GM21367 (cell line): ENCODE results near the gene SCN8A.

Experiments
- ATAC-seq: cut with Tn5 transposase; IDR thresholded peaks from one replicate; pipeline ENCODE4 v1.9.1; 2021; ENCODE audit not compliant: unreplicated experiment

The SCN8A gene

DNA sequence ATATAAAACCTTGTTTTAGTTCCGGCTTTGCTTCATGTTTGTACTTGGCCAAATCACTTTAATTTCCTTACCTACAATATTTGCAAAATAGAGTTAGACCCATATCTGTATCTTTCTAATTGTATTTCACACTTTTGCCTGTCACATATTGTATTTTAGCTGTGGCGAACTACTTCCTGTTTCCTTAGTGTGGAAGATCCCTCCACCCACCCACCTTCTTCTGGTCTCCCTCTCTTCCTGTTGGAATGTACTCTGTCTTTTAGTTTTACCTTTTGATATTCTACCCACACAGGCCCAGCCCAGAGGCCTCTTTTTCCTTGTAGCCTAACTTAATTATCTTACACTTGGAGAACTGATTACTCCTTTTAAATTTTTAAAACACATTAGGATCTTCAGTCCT lies 78.2 kb downstream of the SCN8A start:
- no peak for ATAC-seq

GRCh38 chr12:51669996-51670395 lies 79.0 kb downstream of the SCN8A start:
- no peak for ATAC-seq

DNA sequence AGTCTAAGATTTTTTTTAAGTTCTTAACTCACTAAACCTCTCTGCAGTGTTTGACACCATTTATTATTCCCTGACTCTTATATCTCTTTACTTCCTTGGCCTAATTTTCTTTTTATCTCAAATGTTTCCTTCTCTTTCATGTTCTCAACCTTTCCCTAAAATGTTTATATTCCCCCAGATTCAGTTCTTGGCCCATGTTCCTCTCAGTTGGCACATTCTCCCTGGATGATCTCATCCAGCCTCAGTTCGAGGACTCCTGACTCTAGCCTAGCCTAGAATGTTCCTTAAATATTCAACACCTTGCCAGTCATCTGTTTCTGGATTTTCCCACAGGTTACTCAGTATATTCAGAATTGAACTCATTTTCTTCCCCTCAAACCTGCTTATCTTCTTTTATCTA lies 81.3 kb downstream of the SCN8A start:
- ATAC-seq = no peak

DNA sequence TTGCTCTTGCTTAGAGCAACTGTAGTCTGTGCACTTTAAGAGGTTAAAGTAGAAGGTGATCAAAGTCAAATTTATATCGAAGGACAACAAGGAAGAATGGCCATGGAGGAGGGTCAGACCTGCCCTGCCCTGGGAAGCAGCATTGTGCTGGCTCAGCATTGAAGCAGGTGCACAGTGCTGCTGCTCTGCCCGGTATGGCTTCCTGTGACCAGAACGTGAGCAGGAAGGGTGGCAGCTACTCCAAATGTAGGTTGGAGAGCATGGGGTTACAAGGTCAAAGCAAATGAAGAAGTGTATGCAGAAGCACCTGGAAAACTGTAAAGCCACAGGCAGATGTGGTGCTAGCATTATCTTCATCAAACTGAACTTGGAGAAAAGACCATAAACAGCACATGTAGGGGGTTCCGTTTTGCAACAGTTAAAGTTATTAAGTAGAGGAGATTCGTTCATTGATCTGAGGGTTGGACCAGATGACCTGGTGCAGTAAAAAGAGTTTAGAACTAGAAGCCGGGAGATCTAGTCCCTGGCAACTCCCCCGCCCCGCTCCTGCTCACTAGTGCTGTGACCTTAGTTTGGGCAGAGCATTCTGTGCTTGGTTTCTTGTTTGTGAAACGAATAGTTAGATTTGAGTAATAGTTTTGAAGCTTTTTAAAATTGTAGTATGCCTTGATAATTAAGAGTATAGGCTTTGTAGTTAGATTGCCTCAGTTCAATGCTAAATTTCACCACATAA lies 84.2 kb downstream of the SCN8A start:
- no peak for ATAC-seq

DNA sequence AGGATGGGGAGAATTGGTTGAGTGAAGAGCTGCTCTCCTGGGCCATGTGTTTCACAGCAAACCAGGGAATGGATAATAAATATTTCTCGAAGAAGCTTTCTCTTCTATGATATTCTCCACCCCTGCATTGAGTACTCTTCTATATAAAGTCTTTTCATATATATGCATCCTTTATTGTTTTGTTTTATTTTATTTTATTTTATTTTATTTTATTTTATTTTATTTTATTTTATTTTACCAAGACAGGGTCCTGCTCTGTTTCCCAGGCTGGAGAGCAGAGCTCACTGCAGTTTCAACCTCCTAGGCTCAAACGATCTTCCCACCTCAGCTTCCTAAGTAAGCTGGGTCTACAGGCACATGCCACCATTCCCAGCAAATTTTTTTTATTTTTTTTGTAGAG lies 85.8 kb downstream of the SCN8A start:
- ATAC-seq = no peak

DNA sequence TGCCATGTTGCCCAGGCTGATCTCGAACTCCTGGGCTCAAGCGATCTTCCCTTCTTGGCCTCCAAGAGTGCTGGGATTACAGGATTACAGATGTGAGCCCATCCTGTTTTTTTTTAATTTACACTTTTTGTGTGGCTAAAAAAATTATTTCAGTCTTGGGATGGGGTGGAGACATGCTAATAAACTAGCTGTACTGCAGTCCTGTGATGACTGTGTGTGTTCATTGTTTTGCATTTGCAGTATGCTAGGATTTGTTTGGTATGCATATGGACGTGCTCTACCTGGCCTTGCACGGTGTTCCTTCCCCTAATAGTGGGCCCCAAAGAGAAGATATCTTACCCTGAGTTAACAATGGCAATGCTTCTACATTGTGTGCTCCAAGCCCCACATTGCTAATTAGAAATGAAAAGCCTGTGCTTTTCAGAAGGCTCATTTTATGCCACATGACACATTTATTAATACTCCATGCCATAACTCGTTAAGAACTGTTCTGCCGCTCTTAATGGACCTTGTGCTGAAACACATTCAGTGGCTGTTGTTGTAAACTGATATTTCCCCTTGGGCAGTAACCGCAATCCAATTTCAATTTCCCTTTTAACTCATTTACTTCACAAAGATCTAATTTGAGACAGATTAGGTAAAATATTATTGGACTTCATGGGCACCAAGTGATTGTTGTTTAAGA lies 86.4 kb downstream of the SCN8A start:
- no peak for ATAC-seq

GRCh38 chr12:51678086-51678724 lies 87.2 kb downstream of the SCN8A start:
- ATAC-seq = no peak

- ATAC-seq = no peak
These were observed 91.9 kb downstream of the SCN8A start for GRCh38 chr12:51682981-51683380.

- no peak for ATAC-seq
These were observed 92.8 kb downstream of the SCN8A start for GRCh38 chr12:51683763-51684357.

- no peak for ATAC-seq
These were observed 95.7 kb downstream of the SCN8A start for GRCh38 chr12:51686727-51687126.

DNA sequence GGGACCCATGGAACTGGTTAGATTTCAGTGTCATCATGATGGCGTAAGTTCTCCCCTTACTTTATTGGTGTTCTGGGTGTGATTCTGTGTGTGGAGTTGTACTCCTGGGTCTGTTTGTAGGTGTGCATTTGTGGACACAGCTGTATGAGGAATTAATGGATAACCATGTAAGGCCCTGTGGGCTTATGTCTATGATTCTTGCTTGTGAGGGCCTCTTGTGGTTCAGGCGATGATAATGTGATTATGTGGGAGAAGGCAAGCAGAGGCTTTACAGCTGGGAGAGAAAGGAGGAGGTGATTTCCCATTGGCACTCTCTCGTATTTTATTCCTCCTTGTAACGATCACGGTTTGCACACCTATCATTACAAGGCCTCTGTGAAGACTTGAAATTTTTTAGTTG lies 96.1 kb downstream of the SCN8A start:
- ATAC-seq = no peak

DNA sequence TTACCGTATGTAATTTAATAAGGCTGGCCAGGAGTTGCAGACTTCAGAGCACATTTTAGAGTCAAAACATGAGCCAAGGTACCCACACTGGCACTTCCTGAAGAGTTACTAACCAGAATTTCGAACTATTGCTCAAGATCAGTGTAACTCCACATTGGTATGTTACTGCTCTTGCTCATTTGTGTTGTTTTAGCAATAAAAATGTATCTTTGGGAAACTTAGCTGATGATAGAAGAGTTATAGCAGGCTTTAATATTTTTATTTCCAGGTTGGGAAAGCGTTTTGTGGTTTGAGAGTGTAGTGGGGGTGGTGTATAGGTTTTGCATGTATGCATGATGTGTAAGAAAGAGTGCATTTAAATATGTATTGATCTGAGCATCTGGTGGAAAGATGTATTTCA lies 96.6 kb downstream of the SCN8A start:
- no peak for ATAC-seq

- ATAC-seq = no peak
These were observed 99.0 kb downstream of the SCN8A start for GRCh38 chr12:51689983-51690382.

- ATAC-seq = no peak
These were observed 101.0 kb downstream of the SCN8A start for GRCh38 chr12:51692016-51692415.

DNA sequence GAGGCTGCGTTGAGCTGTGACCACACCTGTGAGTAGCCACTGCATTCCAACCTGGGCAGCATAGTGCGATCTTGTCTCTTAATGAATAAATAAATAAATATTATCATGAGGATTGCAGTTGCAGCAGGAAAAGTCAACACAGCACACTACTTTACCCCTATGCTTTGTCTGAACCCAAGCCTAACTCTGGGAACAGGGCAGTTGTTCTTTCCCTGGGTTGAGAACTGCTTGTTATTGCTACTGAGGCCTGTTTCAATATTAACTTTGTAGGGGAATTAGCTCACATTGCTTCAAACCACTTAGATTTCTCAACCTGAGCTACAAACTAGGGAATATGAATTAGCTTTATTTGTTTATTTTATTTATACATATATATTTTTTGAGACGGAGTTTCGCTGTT lies 102.5 kb downstream of the SCN8A start:
- no peak for ATAC-seq

DNA sequence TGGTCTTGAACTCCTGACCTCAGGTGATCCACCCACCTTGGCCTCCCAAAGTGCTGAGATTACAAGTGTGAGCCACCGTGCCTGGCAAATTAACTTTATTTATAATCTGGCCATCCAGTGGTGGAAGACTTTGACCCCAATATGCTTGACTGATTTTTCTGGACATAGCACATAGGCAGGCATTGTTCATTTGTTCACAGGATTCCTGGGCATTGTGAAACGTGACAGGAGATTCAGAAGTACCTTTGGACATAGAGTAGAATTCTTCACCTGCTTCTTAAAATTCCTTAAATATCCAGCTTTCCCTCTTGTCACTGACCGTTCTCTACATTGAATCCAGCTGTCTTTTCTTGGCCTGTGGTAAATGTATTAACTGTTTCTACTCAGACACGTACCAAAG lies 103.1 kb downstream of the SCN8A start:
- no peak for ATAC-seq

DNA sequence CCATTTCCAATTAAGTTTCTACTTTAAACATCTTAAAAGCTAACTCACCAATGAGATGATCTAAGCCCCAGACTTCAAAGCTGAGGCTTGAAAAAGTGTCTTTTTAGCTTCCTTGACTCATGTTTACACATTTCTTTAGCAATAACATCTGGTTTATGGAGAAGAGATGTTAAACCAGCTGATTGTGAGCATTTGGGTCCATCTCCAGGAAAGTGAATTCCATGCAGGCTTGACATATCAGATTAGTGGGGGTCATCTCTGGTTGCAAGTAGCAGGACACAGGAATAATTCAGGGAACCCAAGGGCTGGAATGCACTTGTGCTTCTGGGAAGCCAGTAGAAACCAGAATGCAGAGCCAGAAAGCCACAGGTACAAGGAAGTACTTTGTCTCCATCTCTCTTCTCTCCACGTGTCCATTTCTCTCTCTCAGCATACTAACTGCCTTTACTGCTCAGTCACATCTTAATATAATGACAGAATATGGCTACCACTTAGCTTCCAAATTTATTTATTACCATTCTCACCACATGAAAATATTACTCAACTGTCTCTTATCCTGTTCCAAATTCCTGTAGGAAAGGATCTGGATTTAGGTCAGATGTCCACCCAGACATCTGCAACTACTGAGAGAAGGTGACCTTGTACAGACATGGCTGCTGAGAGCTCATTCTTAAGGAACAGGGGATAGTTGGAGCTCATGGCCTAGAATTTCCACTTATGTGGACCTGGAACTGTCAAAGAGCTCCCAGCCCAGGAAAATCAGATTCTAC lies 104.4 kb downstream of the SCN8A start:
- ATAC-seq = no peak

DNA sequence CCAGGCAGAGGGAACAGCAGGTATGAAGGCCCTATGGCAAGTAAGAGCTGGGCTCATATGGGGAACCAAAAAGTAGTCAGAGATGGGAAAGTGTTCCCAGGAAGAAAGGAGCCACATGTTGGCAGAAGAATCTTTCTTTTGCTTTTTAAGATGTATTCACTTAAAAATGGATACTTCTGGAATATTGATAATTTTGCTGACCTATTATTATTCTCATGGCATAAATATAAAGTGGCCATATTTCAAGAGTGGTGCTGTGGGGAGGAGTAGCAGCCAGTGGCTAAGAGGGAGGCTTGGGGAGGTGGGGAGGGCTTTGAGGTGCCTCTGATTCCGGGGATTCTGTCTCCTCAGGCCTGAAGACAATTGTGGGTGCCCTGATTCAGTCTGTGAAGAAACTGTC lies 108.2 kb downstream of the SCN8A start:
- ATAC-seq = no peak

DNA sequence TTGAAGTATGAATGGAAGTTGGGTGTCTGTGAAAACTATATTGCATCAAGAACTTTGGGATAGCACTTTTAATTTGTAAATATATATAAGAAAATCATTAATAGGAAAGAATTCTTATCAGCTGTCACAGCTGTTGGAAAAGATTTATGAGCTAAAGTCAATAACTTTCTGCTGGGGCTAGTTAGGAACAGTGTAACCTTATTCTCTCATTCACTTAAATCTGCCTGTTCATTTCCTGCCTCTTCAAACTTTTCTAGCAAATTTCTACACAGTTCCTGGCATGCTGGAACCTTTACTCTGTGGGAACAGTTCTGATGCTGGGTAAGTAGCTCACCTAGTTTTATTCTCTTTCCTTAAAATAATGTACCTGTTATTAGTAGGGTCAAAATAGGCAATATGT lies 109.9 kb downstream of the SCN8A start:
- no peak for ATAC-seq

GRCh38 chr12:51702587-51702986 lies 111.6 kb downstream of the SCN8A start:
- no peak for ATAC-seq

GRCh38 chr12:51705450-51705849 lies 114.4 kb downstream of the SCN8A start:
- no peak for ATAC-seq
